ENCODE data around the gene NRG3. TPM values are rescaled to one million over a fixed set of nuclear protein-coding genes. Genes with fewer than 3 reads are reported as not detected.

The NRG3 gene
- total RNA-seq, 2 donors from 2014 or later: 0.41 TPM; not detected in 1

DNA sequence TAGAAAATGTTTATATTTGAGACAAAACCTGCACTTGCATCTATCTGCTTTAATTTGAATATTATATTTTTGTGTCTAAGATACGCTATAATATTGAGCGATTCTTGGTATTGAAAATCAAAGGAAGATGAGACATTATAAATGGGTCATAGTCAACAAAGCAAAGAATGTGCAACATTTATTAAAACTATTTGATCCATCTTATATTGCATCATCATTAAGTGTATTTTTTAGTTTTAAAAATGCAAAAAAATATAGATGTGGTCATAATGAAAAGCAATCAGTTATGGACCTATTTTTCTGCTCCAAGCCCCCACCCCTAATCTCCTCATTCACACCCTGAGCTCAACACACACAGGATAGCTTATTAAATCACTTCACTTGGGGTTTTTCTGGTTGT lies 847.3 kb downstream of the NRG3 start:
- H3K4me3 ChIP-seq: no peak overlapping the region

GRCh38 chr10:82736305-82736704 lies 861.3 kb downstream of the NRG3 start:
- ATAC-seq (ENCODE audit: insufficient number of reproducible peaks, low FRiP score, low read depth) (no peak), DNase-seq (ENCODE audit: low spot score) (no peak)
- H3K4me3 ChIP-seq: no peak overlapping the region
- H3K36me3 ChIP-seq: no peaks in the 10 kb centered on the region
- H3K9me3 ChIP-seq: no peaks in the 10 kb centered on the region
- H3K27ac ChIP-seq: no peak overlapping the region
- no peaks in the 10 kb centered on the region for H3K4me1 ChIP-seq (ENCODE audit: control insufficient read depth in 1 of 2, low read depth in 2 of 2)
- H3K27me3 ChIP-seq (replicated peaks; ENCODE audit: insufficient read depth): no peaks in the 10 kb centered on the region
- TF ChIP-seq CTCF (IDR thresholded peaks at IDR 0.05): no peak

More for the DNA sequence above, 847.3 kb downstream of the NRG3 start:
- Histone ChIP-seq H3K27ac (no peak overlapping the region), H3K4me1 (ENCODE audit: control insufficient read depth in 1 of 2, low read depth in 2 of 2) (no peaks in the 10 kb centered on the region), H3K27me3 (replicated peaks; ENCODE audit: insufficient read depth) (no peaks in the 10 kb centered on the region), H3K9me3 (no peaks in the 10 kb centered on the region), H3K36me3 (no peaks in the 10 kb centered on the region)
- DNase-seq (ENCODE audit: low spot score): no peak
- TF ChIP-seq CTCF (IDR thresholded peaks at IDR 0.05): no peak
- ATAC-seq (ENCODE audit: insufficient number of reproducible peaks, low FRiP score, low read depth): no peak

- Histone ChIP-seq H3K4me3 (no peak overlapping the region), H3K4me1 (ENCODE audit: control insufficient read depth in 1 of 2, low read depth in 2 of 2) (no peaks in the 10 kb centered on the region), H3K27ac (no peak overlapping the region), H3K36me3 (no peaks in the 10 kb centered on the region), H3K9me3 (no peaks in the 10 kb centered on the region), H3K27me3 (replicated peaks; ENCODE audit: insufficient read depth) (no peaks in the 10 kb centered on the region)
- DNase-seq (ENCODE audit: low spot score): no peak
- no peak for ATAC-seq (ENCODE audit: insufficient number of reproducible peaks, low FRiP score, low read depth)
- no peak for TF ChIP-seq CTCF (IDR thresholded peaks at IDR 0.05)
These were observed 862.6 kb downstream of the NRG3 start for GRCh38 chr10:82737549-82737948.

DNA sequence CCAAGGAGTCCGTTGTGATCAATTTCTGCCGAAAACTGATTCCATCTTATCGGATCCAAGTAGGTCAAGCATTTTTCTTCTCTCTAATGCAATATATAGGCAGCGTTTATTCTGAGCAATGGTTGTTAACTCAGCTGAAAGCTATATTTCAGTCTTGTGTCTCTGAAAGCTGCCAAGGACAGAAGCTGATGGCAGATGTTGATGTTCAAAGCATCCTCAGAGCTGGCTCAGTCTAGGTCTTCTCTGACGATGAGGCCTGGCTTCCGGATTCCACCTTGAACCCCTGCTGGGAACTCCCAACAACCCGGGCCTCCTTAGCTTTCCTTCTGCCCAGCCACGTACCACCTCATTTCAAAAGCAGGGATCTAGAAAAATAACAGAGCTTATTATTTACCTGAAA lies 863.6 kb downstream of the NRG3 start:
- no peak overlapping the region for H3K27ac ChIP-seq
- no peak overlapping the region for H3K4me3 ChIP-seq
- no peaks in the 10 kb centered on the region for H3K9me3 ChIP-seq
- no peaks in the 10 kb centered on the region for H3K4me1 ChIP-seq (ENCODE audit: control insufficient read depth in 1 of 2, low read depth in 2 of 2)
- no peak for TF ChIP-seq CTCF (IDR thresholded peaks at IDR 0.05)
- ATAC-seq (ENCODE audit: insufficient number of reproducible peaks, low FRiP score, low read depth) (no peak), DNase-seq (ENCODE audit: low spot score) (no peak)
- no peaks in the 10 kb centered on the region for H3K36me3 ChIP-seq
- H3K27me3 ChIP-seq (replicated peaks; ENCODE audit: insufficient read depth): no peaks in the 10 kb centered on the region

DNA sequence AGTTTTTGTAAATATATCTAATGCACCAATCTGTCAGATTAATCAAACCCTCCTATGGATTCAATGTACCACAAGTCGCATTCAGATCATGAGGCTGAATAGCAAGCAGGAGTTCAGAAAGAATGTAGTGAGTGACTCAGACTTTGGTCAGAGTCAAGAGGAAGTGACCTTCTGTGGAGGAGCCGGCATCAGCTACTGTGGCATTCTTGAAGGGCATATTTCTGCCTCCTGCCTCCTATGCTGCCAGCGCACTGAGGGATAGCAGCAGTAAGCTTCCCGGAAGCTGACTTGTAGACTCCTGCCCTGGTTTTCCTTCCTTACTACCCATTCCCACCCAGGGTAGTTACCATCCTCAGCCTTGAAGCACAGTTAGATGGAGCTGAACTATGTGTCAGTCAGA lies 867.5 kb downstream of the NRG3 start:
- Histone ChIP-seq H3K36me3 (no peaks in the 10 kb centered on the region), H3K9me3 (no peaks in the 10 kb centered on the region), H3K27me3 (replicated peaks; ENCODE audit: insufficient read depth) (no peaks in the 10 kb centered on the region), H3K4me1 (ENCODE audit: control insufficient read depth in 1 of 2, low read depth in 2 of 2) (no peaks in the 10 kb centered on the region), H3K4me3 (no peak overlapping the region), H3K27ac (no peak overlapping the region)
- no peak for TF ChIP-seq CTCF (IDR thresholded peaks at IDR 0.05)
- ATAC-seq (ENCODE audit: insufficient number of reproducible peaks, low FRiP score, low read depth) (no peak), DNase-seq (ENCODE audit: low spot score) (no peak)

Measured in thoracic aorta (tissue), 2 donors.